ENCODE measurements around the gene BACH2.

The BACH2 gene

DNA sequence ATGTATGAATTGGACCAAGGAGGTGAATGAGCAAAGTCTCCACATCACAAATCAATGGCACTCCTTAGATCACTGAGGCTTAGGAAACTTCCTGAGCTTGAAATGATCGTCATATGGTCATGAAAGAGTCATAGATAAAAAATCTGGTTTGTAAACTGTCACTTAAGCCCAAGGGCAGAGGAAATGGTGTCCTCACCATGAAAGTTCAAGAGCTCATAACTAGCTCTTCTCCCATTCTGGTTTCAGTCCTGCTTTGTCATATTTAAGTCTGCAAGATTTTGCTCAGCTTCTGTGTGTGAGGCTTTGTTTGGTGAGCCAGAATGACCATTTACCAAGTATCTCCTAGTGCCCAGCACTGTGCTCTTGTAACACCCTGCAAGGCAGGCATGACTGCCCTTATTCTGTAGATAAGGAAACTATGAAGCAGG lies 341.9 kb downstream of the BACH2 start:
- no peak for DNase-seq

DNA sequence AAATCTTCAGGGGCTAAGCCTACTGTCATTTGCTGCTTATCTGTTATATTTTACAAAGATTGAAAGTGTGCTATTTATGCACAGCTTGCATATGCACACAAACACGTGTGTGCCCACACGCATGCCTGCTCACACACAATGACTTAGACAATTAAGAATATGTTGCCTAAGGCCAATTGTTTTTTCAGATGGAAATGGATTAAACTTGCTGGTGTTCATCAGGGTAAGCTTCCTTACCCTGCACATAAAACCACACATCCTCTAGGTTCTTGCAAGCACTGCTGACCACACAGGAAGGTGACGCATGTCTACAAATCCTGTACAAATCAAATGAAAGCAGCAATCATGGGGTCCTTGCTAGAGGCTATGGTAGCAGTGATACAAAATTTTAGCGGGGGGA lies 344.0 kb downstream of the BACH2 start:
- no peak for DNase-seq

DNA sequence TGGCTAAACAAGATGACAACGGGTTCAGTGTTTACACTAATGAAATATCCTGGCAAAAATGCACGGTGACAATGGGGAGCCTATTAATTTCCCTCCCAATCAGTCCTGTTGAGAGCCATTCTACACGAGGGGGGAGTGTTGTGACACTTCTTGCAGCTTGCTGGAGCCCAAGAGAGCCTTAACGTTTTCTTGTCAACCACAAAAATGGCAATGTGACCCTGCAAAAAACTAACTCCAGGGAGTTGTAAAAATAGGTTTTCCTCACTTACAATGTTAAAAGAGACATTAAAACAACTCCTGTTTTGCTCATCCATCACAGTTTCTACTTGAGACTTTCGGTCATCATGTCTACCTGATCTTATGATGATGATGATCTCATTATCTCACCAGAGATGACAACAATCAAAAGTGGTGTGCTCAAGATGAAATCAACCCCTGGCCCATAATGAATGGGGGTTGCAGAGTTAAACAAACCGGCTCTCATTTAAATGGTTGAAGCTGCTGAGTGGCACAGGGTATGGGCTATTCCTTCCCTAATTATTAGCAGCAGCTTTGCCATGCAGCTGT lies 344.5 kb downstream of the BACH2 start:
- DNase-seq: no peak

DNA sequence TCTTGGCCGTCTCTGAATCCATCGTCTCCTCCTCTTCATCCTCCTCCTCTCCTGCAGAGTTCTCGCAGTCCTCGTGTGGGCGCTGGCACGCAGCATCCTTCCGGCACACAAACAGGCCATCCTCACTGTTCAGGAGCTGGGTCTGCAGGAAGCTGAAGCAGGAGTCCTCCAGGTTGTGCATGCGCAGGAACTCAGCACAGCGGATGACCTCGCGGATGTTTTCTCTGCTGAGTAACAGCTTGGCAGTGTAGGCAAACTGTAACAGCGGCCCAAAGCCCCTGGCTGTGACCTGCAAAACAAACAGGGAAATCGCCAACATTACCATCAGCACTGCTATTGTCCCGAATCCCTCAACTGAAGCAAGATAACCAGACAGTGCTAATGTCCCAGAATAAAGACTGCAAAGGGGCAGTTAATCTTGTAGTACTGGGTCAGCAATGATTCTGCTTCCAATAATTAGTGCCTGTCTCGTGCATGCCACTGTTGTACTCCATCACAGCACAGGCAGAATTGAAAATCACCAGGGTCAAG lies 345.0 kb downstream of the BACH2 start:
- no peak for DNase-seq

DNA sequence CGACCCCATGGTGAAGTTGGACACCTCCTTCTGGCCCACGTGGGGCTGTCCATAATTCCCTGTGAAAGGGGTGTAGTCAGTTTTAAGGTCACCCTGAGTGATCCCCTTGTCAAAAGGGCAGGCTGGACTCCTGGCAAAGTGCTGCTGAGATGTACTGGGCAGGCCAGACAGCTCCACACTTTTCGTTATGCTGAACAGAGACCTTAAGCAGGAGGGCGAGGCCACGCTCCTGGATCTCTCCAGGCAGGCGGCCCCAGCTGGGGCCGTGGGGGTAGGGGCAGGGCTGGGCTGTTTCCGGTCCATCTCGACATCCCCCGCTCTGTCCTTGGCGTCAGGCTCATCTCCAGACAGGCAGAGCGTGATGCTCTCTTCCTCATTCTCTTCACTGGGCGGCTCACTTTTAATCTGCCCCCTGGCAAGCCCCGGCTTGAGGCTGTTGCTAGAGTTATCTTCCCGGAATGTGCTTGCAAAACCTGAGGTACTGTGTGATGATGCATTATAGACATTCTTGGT lies 345.7 kb downstream of the BACH2 start:
- no peak for DNase-seq

DNA sequence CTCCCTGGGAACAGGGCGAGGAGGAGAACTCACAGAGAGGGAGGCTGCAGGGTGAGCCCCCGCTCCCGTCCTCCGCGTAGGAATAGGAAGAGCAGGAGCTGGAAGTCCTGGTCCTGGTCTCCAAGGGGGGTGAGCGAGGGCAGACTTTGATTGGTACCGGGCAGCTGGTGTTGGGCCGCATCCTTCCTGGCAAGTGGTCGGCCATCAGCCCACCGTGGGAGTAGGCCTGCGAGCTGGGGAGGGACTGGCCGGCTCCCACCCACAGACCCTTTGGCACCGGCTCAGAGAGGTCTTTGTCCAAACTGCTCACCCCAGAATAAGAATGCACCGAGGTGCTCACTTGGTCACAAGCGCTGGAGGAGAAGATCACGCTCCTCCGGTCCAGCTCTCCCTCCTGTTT lies 346.2 kb downstream of the BACH2 start:
- DNase-seq: no peak

DNA sequence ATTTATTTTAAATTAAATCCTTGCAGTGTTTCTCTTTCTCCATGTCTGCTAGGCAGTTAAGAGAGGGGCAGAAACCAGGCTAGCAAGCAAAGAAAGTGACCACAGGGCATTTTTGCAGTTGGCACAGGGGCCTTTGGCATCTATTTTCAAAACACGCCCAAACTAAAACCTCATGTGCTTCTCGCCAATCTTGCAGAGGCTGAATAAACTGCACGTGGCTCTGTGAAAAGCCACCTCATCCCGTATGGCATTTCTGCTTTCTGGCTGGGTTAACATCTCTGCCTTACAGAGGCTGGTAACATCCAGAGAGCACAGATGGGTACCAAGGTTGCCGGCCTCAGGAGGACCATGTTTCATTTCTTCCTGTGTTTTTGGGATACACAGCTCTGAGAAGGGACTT lies 347.8 kb downstream of the BACH2 start:
- no peak for DNase-seq

DNA sequence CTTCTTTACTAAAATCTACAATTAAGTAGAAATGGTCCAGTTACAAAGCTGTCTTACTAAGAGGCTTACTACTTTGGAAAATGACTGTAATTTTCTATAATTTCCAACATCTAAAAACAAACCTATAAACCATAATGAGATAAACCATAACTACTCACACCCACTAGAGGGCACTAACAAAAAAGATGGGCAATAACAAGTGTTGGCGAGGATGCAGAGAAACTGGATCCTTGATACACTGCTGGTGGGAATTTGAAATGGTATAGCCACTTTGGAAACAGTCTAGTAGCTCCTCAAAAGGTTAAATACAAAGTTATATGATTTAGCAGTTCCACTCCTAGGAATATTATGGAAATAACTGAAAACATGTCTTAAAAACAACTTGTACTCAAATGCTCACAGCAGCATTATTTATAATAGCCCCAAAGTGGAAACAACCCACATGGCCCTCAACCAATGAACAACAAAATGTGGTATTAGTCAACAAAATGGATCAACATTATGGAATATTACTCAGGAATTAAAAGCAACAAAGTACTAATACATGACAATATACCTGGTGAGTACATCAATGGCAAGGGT lies 351.7 kb downstream of the BACH2 start:
- DNase-seq: no peak

DNA sequence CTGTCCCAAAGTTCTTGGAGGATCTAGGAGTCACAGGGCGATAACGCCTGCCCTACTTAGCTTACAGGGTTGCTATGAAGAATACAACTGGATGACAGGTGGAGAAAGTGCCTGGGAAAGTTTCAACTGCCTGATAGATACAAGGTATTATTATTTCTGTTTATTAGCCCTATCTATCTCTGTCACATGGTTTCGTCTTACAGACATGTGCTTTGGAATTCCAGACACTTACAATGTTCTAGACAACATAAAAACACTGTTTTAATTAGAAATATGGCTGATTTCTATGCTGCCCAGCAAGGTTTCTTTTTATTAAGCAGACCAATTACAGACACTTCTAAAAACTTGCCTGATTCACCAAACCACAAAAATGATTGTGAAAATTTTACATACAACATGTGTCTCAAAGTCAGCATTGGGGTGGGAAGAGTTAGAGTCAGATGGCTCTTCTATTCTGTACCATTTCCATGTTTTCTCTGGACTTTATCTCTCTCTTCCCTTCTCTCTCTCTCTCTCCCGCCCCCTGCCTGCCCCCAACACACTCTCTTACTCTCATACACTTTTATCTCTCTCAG lies 352.4 kb downstream of the BACH2 start:
- DNase-seq: no peak

DNA sequence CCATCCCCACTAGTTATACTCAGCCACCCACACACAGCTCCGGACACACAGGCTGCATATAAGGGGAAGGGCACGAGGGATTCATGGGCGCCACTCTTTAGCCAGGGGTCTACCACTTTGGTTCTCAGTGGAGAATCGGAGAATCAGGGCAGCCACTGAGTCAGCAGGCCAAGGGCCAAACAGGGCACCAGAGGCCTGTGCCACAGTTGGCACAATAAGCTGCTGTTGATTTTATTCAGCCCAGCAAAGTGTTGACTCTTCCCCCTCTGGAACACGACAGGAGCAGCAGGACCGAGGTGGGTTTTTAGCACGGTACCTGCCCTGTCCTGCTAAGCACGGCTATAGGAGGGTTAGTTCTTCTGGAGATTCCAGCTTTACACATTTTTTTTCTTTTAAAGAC lies 354.0 kb downstream of the BACH2 start:
- no peak for DNase-seq

DNA sequence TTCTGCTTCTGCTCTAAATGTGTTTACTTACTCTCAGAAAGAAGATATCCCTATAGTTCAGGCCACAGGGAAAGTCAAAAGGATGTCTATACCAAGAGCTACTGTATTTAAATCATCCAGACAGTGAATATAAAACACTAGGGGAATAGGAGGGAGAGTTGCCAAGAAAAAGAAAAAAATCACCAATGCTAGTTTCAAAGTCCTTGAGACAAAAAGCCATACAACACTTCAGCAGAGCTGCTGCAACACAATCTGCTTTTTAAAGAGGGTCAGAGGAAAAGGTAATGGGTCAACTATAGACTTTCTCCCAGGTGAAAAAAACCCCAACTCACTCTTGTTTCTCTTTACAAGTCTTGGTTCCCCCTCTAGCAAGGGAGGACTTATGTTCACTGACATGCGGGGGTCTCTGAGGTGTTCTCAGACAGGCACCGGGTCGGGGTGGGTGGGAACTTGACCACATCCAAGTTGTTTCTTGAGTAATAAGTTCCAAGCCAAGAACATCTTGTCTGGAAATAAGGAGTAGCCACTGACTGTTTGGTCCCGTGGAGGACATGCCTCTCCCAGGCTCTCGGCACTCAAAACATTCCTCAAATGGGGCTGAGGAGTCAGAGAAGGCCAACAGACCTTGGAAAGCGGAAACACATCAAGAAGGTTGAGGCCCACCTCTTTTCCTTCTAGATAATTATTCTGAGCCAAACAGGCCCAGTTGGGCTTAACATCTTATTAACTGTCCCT lies 354.7 kb downstream of the BACH2 start:
- DNase-seq: no peak

DNA sequence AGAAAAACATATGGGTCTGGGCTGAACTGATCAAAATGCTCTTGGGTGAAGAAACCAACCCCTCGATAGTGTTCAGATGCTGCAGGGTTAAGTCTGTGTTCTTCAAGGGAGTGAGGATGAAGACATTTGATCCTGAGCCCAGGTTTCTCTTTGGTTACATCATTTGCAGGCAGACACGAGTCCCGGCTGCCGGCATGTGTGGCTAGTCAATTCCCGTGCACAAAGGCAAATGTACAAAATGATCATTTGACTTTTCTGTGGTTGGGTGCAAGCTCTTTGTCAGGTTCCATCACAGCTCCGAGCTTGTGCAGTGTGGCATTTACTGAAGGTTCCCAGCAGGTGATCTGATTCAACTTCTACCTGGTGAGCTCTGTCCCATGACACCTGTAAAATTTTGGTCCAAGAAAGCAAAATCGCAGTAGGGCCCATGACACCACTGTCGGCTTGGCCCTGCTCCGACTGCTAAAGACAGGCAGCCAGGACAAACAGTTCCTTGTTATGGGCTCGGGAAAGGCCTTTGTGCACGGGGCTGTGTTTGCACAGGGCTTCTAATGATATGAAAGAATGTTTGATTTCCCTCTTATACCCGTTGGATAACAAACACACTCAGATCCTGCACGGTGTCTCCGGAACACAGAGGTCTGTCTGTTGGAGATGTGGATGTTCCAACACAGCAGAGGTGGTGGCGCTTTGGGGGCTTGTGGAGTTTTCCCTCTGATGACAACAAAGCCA lies 355.4 kb downstream of the BACH2 start:
- DNase-seq: no peak

DNA sequence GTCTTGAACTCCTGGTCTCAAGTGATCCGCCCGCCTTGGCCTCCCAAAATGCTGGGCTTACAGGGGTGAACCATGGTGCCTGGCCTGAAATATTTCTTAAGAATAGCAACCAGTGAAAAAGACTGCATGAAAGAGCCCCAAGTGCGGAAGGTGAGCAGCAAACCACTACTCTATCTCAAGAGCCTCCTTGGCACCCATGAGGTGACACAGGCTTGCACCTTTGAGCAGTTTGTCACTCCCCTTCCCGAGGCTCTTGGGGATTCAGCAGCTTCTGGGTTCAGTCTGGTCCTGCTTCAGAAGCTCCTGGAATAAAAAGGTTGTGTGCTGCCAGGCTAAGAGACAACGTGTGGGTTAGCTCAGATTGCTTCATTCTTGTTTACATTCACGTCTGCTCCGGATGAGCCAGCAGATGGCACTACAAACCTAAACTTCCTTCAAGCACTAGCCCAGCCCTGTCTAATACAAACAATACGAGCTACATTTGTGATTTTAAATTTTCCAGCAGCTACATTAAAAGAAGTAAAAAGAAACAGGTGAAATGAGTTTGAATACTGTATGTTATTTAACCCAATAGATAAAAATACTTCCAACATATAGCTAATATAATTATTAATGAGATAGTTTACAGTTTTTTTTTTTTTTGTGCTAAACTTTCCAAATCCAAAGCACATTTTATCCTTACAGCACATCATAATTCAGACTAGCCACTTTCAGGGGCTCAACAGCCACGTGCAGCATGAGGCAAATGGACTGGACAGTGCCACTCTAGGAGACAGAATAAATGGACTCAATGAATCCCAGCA lies 356.2 kb downstream of the BACH2 start:
- no peak for DNase-seq

DNA sequence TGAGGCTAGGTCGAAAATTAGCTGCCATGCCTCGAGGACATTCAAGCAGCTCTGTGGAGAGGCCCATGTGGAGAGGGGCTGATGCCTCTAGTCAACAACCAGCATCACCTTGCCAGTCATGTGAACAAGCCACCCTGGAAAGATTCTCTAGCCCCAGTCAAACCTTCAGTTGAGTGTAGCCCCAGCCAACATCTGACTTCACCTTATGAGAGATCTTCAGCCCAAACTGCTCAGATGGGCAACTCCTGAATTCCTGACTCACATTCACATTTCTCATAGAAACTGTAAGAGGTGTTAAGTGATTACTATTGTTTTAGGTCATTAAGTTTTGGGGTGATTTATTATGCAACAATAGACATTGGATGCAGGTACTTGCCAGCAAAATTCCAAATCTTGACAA lies 357.5 kb downstream of the BACH2 start:
- DNase-seq: no peak

DNA sequence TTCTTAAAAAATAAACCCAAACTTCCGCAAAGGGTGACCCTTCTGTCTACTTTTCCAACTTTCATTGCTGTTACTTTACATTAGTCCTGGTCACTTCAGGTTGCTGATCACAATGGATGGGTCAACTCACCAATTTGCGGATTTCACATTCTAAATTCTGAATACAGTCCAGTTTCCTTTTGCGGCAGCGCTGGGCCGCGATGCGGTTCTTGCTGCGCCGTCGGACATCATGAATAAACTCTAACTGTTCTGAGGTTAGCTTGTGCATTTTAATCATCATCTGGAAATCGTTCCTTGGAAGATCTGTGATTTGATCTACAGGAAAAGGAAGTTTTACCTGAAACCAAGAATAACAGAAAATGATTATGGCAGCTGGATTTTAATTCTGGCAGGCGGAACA lies 358.6 kb downstream of the BACH2 start:
- DNase-seq: no peak

DNA sequence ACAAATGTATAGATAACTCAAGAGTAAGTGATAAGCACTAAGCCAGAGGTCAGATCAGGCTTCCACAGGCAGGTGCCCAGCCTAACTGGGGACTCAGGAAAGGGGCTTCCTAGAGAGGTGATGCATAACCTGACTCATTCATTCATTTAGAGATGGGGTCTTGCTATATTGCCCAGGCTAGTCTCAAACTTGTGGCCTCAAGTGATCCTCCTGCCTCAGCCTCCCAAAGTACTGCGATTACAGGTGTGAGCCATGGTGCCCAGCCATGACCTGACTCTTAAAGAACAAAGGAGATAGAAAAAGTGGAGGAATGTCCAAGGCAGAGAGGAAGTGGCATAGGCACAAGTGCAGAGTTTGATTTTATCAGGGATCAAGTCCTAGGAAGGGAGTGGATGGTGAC lies 360.5 kb downstream of the BACH2 start:
- DNase-seq: no peak

DNA sequence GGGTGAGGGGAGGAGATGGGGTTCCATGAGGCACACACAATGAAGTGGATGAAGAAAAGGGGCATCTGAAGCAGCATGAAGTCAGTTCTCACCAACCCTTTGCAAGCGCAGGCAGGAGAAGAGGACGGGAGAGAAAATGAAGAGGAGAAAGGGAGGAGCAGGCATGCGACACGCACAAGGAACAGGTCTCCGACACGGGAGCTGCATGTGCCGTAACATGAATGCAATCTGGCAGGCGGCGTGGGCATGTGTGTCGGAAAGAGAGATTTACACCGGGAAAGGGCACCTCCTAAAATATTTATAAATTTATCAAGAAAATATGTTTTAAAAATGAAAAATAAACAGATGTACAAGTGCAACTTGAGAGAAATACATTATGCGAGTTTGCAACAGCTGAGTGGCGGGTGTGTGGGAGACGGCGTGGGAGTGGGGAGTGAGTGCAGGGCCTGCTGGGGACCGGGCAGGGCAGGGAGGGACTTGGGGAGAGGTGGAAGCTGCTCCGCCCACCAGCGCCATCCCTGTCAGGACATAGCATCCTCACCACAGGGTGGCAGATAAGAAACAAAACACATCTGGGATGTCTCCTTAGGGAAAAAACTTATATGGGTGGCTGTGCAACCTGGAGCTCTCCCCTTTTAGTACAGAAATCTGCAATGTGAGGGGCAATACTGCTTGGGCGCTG lies 361.8 kb downstream of the BACH2 start:
- no peak for DNase-seq

DNA sequence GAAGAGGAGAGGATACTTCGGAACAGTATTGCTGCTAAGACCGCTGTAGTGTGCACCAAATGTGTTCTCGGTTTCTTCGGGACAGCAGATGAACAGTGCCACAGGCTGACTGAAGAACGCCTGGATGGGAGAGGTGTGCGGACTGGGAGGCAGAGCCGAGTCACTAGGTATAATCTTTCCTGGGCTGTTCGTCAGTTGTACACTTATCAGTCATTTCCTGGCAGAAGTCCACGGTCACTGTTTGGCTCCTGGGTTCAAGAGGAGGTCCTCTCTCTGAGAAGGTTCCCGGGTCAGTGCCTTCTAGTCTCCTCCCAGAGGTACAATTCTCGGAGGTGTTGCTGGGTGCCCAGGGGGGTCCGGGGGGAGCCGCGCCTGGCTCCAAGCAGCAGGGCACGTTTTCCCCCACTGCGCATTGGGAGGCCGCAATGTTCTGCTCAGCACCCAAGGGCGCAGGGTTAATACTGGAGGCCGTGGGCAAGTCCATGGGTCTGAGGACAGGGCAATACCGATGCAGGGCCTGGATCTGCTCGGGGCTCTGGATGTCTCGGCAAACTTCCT lies 364.3 kb downstream of the BACH2 start:
- DNase-seq: no peak

DNA sequence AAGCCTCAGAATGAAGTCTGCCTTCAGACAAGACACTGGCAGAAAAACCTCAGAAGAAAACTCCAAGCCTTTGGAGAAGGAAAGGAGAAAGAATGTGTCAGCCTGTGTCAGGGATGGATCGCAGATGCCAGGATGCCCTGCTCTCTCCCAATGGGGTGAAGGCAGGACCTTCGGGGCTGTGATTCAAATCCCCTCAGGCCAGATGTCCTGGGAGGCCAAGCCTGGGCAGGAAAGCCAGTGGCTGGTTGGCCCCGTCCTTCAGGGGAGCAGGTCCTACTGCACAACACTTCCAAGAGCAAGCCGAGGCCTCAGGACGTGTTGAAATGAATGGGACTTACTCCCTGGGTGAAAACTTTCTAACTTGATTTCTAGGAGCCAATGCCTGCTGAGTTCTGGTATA lies 365.9 kb downstream of the BACH2 start:
- no peak for DNase-seq

DNA sequence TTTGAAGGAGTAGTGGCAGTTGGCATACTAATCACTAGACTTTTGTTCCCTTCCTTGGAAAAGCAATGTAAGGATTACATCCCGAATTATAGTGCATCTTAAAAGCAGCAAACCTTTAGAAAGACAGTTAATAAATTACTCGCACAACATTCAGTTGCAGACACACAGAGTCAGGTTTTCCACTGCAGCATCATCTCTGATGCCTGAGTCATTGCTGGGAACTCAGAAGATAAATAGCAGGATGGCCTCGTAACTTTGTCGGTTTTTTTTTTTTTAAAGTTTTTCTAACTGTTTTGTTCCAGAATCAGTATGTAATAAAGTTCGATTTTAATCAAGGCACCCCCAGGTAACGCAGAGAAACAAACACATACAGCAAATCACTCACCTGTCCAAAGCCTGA lies 368.0 kb downstream of the BACH2 start:
- no peak for DNase-seq

All from SIG-M5 (cell line).